ENCODE measurements around the gene ABCC6.
"Not testable (repeated sequence)": the region's sequence is repeated elsewhere in the genome, so short reads cannot be mapped to it uniquely, and the experiment has no call there.

- not testable (repeated sequence) for TF ChIP-seq CTCF (IDR thresholded peaks at IDR 0.05 in 2 of 3, conservative IDR thresholded peaks at IDR 0.05 in 1 of 3; ENCODE audit: control insufficient read depth in 2 of 3, extremely low read depth in 1 of 3, insufficient read depth in 1 of 3, low read depth in 3 of 3, low read length in 3 of 3); POLR2A (IDR thresholded peaks at IDR 0.05; ENCODE audit: low read depth, low read length); SMAD5 (IDR thresholded peaks at IDR 0.05; ENCODE audit: low read depth); LARP7 (IDR thresholded peaks at IDR 0.05); POLR2AphosphoS5 (IDR thresholded peaks at IDR 0.05; ENCODE audit: low read length); E4F1 (IDR thresholded peaks at IDR 0.05; ENCODE audit: borderline replicate concordance, partially characterized antibody); MLLT1 (IDR thresholded peaks at IDR 0.05); MAX (IDR thresholded peaks at IDR 0.05; ENCODE audit: low read depth, low read length); YY1 (IDR thresholded peaks at IDR 0.05; ENCODE audit: low read depth, low read length); CHD2 (IDR thresholded peaks at IDR 0.05; ENCODE audit: borderline replicate concordance, low read depth, low read length); ZNF687 (IDR thresholded peaks at IDR 0.05); GABPA (IDR thresholded peaks at IDR 0.05; ENCODE audit: low read depth); SREBF2 (IDR thresholded peaks at IDR 0.05; ENCODE audit: low read length)
Measured at GRCh38 chr16:16272573-16273221, 49.4 kb upstream of the ABCC6 start.

Measured in GM12878 (cell line).